Fibroblast of the aortic adventitia (primary cell): ENCODE measurements around the gene SLC25A53. TPM values are rescaled to one million over a fixed set of nuclear protein-coding genes. Genes with fewer than 3 reads are reported as not detected.

Source experiments
- total RNA-seq: library from RNA; depleted of rRNA; stranded (reverse); fragments of >200 nt; gene quantifications from 2 replicates; pipeline ENCODE4 v1.2.3, GENCODE V29; 2012; ENCODE audit warnings: low replicate concordance

SLC25A53 gene
- total RNA-seq, 1 donor = 12.9 TPM

Other genes starting within 250 kb of the SLC25A53 start
- gene TMSB15B, start 194.4 kb downstream of the SLC25A53 start, total RNA-seq = 7.0 and 7.6 TPM in 2 replicates
- gene H2BW1, start 143.3 kb downstream of the SLC25A53 start, total RNA-seq = not detected in 2 replicates
- gene H2BW2, start 117.1 kb downstream of the SLC25A53 start, total RNA-seq = not detected in 2 replicates
- gene TMSB15C, start 80.8 kb downstream of the SLC25A53 start, total RNA-seq = 3.3 and 5.1 TPM in 2 replicates
- 0.27 and 2.4 TPM in 2 replicates for gene ZCCHC18, start 44.5 kb downstream of the SLC25A53 start, total RNA-seq
- gene FAM199X, start 9.4 kb upstream of the SLC25A53 start, total RNA-seq = 10.5 and 16.7 TPM in 2 replicates
- gene ESX1, start 97.9 kb upstream of the SLC25A53 start, total RNA-seq = not detected in 2 replicates